ENCODE results near the gene WDR3.

Gene WDR3

DNA sequence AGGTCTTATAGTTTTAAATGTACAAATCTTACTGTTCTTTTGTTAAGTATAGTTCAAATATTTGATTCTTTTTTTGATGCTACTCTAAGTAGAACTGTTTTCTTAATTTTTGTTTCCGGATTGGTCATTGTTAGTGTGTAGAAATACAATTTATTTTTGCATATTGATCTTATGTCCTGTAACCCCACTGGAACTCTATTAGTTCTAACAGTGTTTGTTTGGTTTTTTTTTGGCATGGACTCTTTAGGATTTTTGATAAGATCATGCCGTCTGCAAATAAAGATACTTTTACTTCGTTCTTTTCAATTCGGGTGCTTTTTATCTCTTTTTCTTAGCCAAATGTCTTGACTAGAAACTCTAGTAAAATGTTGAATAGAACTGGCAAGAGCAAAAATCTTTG, 26.6 kb upstream of the WDR3 start:
- DNase-seq = no peak
- Histone ChIP-seq H3K9ac (ENCODE audit: low read depth, low read length) (no peak overlapping the region), H3K9me3 (ENCODE audit: insufficient read depth, low read length, severe bottlenecking) (no peaks in the 10 kb centered on the region), H3K4me1 (ENCODE audit: insufficient read depth, low read length) (no peaks in the 10 kb centered on the region), H4K20me1 (ENCODE audit: insufficient read depth, low read length) (no peaks in the 10 kb centered on the region), H3K36me3 (ENCODE audit: insufficient read depth, low read length) (peaks cover 57% of the 10 kb centered on the region; the same call in 1 of the 2 replicates), H3K27me3 (ENCODE audit: insufficient read depth, low read length, poor library complexity) (no peaks in the 10 kb centered on the region), H2AFZ (ENCODE audit: low read depth, low read length) (no peak overlapping the region), H3K27ac (ENCODE audit: low read length) (no peak overlapping the region), H3K4me3 (ENCODE audit: low read depth in 1 of 2, low read length in 2 of 2) (no peak overlapping the region), H3K4me2 (ENCODE audit: insufficient read depth, low read length) (no peak overlapping the region), H3K79me2 (ENCODE audit: insufficient read depth, low read length) (no peaks in the 10 kb centered on the region)
- no peak for ATAC-seq (ENCODE audit: insufficient read depth, low read depth)
- TF ChIP-seq, protein P1, sequence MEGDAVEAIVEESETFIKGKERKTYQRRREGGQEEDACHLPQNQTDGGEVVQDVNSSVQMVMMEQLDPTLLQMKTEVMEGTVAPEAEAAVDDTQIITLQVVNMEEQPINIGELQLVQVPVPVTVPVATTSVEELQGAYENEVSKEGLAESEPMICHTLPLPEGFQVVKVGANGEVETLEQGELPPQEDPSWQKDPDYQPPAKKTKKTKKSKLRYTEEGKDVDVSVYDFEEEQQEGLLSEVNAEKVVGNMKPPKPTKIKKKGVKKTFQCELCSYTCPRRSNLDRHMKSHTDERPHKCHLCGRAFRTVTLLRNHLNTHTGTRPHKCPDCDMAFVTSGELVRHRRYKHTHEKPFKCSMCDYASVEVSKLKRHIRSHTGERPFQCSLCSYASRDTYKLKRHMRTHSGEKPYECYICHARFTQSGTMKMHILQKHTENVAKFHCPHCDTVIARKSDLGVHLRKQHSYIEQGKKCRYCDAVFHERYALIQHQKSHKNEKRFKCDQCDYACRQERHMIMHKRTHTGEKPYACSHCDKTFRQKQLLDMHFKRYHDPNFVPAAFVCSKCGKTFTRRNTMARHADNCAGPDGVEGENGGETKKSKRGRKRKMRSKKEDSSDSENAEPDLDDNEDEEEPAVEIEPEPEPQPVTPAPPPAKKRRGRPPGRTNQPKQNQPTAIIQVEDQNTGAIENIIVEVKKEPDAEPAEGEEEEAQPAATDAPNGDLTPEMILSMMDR (IDR thresholded peaks at IDR 0.05; ENCODE audit: borderline replicate concordance, extremely low read depth, low read length, poor library complexity, severe bottlenecking) = no peak
- TF ChIP-seq EZH2 (IDR thresholded peaks at IDR 0.05; ENCODE audit: borderline replicate concordance, low read depth, low read length, severe bottlenecking) = no peak

DNA sequence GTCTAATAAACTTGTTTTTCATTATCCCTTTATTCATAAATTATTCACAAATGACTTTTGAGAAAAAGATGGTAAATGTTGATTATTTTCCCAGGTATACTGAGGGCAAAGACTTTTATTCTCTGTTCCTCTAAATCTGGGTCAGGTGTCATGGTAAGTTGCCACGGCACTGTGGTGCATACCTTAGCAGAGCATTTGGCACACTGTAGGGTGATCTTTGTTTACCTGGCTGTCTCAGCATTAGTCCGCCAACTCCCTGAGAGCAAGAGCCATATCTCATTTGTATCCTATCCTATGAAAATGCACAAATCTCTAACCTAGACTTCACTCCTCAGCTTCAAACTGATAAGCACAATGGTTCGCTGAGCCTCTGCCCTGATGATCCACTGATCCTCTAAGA, 25.1 kb upstream of the WDR3 start:
- Histone ChIP-seq H3K4me2 (ENCODE audit: insufficient read depth, low read length) (no peak overlapping the region), H4K20me1 (ENCODE audit: insufficient read depth, low read length) (no peaks in the 10 kb centered on the region), H3K27me3 (ENCODE audit: insufficient read depth, low read length, poor library complexity) (no peaks in the 10 kb centered on the region), H3K4me3 (ENCODE audit: low read depth in 1 of 2, low read length in 2 of 2) (no peak overlapping the region), H3K36me3 (ENCODE audit: insufficient read depth, low read length) (peaks cover 53% of the 10 kb centered on the region; the same call in 1 of the 2 replicates), H3K79me2 (ENCODE audit: insufficient read depth, low read length) (no peaks in the 10 kb centered on the region), H3K9me3 (ENCODE audit: insufficient read depth, low read length, severe bottlenecking) (no peaks in the 10 kb centered on the region), H2AFZ (ENCODE audit: low read depth, low read length) (no peak overlapping the region), H3K9ac (ENCODE audit: low read depth, low read length) (no peak overlapping the region), H3K4me1 (ENCODE audit: insufficient read depth, low read length) (no peaks in the 10 kb centered on the region), H3K27ac (ENCODE audit: low read length) (no peak overlapping the region)
- DNase-seq (no peak), ATAC-seq (ENCODE audit: insufficient read depth, low read depth) (no peak)
- TF ChIP-seq EZH2 (IDR thresholded peaks at IDR 0.05; ENCODE audit: borderline replicate concordance, low read depth, low read length, severe bottlenecking) = no peak
- TF ChIP-seq, protein P1 (IDR thresholded peaks at IDR 0.05; ENCODE audit: borderline replicate concordance, extremely low read depth, low read length, poor library complexity, severe bottlenecking) = no peak

DNA sequence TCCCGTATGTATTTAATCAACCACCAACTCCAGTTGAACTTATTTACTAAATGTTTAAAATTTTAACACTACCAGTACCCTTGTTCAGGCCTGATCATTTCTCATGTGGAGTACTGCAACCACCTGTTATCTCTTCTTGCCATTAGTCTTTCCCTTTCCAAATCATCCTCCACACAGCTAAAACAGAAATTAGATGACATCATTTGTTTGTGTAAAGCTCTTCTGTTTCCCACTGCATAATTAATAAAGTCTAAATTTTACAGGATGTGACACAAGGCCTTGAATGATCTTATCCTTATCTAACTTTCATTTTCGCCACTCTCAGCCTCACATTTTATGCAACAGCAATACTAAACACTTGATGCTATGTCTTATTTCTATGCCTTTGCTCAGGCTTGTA, 24.5 kb upstream of the WDR3 start:
- Histone ChIP-seq H2AFZ (ENCODE audit: low read depth, low read length) (no peak overlapping the region), H3K4me1 (ENCODE audit: insufficient read depth, low read length) (no peaks in the 10 kb centered on the region), H3K4me3 (ENCODE audit: low read depth in 1 of 2, low read length in 2 of 2) (no peak overlapping the region), H3K79me2 (ENCODE audit: insufficient read depth, low read length) (no peaks in the 10 kb centered on the region), H3K36me3 (ENCODE audit: insufficient read depth, low read length) (peaks cover 54% of the 10 kb centered on the region; the same call in 1 of the 2 replicates), H4K20me1 (ENCODE audit: insufficient read depth, low read length) (no peaks in the 10 kb centered on the region), H3K4me2 (ENCODE audit: insufficient read depth, low read length) (no peak overlapping the region), H3K9me3 (ENCODE audit: insufficient read depth, low read length, severe bottlenecking) (no peaks in the 10 kb centered on the region), H3K27ac (ENCODE audit: low read length) (no peak overlapping the region), H3K27me3 (ENCODE audit: insufficient read depth, low read length, poor library complexity) (no peaks in the 10 kb centered on the region), H3K9ac (ENCODE audit: low read depth, low read length) (no peak overlapping the region)
- ATAC-seq (ENCODE audit: insufficient read depth, low read depth) (no peak), DNase-seq (no peak)
- TF ChIP-seq, protein P1 (IDR thresholded peaks at IDR 0.05; ENCODE audit: borderline replicate concordance, extremely low read depth, low read length, poor library complexity, severe bottlenecking) = no peak
- TF ChIP-seq EZH2 (IDR thresholded peaks at IDR 0.05; ENCODE audit: borderline replicate concordance, low read depth, low read length, severe bottlenecking) = no peak

DNA sequence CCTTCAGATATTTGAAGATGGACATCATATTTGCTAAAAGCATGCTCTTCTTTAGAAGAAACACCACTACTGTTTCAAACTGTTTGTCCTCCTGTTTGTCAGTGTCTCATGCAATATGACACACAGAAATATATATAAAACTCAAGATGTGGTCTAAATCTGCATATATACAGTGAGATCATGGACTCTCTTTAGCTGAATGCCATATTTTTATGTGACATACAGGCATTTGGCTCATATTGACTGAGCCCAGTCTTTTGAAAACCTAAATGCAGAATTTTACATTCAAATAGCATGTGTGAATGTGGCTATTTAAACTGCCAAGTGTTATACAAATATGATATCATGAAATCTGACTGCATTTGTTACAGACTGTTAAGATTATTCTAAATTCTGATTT, 18.5 kb upstream of the WDR3 start:
- H3K36me3 ChIP-seq (ENCODE audit: insufficient read depth, low read length) = peaks cover 67% of the 10 kb centered on the region
- no peak for ATAC-seq (ENCODE audit: insufficient read depth, low read depth)

More for the DNA sequence above, 18.5 kb upstream of the WDR3 start:
- Histone ChIP-seq H3K27ac (ENCODE audit: low read length) (no peak overlapping the region), H3K79me2 (ENCODE audit: insufficient read depth, low read length) (no peaks in the 10 kb centered on the region), H2AFZ (ENCODE audit: low read depth, low read length) (no peak overlapping the region), H3K27me3 (ENCODE audit: insufficient read depth, low read length, poor library complexity) (no peaks in the 10 kb centered on the region), H3K9ac (ENCODE audit: low read depth, low read length) (no peak overlapping the region), H3K4me2 (ENCODE audit: insufficient read depth, low read length) (no peak overlapping the region), H3K4me1 (ENCODE audit: insufficient read depth, low read length) (no peaks in the 10 kb centered on the region), H4K20me1 (ENCODE audit: insufficient read depth, low read length) (no peaks in the 10 kb centered on the region), H3K4me3 (ENCODE audit: low read depth in 1 of 2, low read length in 2 of 2) (no peak overlapping the region), H3K9me3 (ENCODE audit: insufficient read depth, low read length, severe bottlenecking) (no peaks in the 10 kb centered on the region)
- DNase-seq = no peak
- TF ChIP-seq, protein P1 (IDR thresholded peaks at IDR 0.05; ENCODE audit: borderline replicate concordance, extremely low read depth, low read length, poor library complexity, severe bottlenecking) = no peak
- TF ChIP-seq EZH2 (IDR thresholded peaks at IDR 0.05; ENCODE audit: borderline replicate concordance, low read depth, low read length, severe bottlenecking) = no peak

Data from DND-41 (cell line).